GM12874 (cell line): Measurements from ENCODE around the gene PPP3CA.

Experiments used
- TF ChIP-seq, protein P1 (sequence below): IDR thresholded peaks from 2 replicates; pipeline ENCODE4 v1.5.1; 2011; ENCODE audit warnings: low read depth, mild to moderate bottlenecking, control low read depth, low read length, moderate library complexity; ENCODE audit not compliant: insufficient read depth

The PPP3CA gene

GRCh38 chr4:101355767-101356702 lies 8.7 kb upstream of the PPP3CA start:
- TF ChIP-seq, protein P1, sequence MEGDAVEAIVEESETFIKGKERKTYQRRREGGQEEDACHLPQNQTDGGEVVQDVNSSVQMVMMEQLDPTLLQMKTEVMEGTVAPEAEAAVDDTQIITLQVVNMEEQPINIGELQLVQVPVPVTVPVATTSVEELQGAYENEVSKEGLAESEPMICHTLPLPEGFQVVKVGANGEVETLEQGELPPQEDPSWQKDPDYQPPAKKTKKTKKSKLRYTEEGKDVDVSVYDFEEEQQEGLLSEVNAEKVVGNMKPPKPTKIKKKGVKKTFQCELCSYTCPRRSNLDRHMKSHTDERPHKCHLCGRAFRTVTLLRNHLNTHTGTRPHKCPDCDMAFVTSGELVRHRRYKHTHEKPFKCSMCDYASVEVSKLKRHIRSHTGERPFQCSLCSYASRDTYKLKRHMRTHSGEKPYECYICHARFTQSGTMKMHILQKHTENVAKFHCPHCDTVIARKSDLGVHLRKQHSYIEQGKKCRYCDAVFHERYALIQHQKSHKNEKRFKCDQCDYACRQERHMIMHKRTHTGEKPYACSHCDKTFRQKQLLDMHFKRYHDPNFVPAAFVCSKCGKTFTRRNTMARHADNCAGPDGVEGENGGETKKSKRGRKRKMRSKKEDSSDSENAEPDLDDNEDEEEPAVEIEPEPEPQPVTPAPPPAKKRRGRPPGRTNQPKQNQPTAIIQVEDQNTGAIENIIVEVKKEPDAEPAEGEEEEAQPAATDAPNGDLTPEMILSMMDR: no peak

DNA sequence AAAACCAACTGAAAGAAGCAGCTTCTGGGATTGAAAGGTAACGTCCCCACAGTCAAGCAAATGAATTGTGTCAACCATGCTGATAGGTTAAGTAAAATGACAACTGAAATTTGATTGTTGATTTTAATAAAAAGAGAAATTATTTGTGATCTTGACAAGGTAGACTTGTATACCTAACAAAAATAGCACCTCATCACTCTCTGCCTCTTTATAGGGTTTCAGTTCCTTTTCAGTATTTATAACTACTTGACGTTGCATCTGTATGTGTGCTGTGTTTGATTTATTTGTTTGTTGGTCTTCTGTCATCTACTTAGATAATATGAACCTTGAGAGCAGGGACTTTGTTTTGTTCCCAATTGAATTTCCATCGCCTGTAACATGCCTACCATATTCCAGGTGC lies 7.9 kb upstream of the PPP3CA start:
- TF ChIP-seq, protein P1: no peak

DNA sequence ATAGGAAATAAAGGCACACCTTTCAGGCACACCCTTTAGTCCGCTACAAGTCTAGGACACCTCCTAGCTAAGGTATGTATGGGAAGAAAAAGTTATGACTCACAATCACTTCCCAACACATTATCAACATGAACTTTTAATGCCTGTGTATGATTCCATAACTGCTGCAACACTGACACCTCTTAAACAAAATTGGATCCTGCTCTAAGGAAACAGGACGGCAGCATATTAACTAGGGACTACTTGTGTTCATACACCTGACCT lies 2.4 kb upstream of the PPP3CA start:
- TF ChIP-seq, protein P1: no peak

DNA sequence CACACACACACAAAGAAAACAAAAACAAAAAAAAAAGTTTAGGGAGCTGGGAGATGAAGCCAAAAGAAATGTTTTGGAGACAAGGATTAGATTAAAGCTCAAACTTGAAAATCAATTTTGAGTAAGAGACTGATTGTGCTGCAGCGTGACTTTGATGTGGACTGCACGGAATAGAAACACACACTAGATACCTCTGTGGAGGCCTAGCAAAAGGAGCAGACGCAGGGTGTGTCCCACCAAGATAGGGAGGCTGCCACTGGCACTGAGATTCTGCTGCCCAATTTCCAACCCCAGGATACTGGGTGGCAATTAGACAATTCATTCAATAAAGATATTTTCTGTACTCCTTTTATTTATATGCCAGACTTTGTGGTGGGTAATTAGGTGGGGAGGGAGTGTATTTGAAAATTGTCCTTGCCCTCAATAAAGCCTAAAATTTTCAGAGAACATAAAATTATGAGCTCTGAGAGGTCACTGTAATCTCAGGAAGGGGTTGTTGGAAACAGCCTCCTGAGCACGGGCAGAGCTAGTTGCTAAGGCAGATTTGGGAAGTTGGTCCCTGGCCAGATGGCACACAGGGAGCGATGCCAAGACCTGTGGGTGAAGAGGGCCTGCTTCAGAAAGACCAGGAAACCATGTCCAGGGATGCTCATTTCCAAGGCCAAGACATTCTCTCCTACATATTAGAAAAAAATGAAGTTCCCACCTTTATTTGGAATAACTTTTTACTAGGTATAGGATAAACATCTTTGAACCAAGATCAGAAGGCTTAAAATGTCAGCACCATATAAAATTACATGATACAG lies 1.9 kb upstream of the PPP3CA start:
- TF ChIP-seq, protein P1: no peak

DNA sequence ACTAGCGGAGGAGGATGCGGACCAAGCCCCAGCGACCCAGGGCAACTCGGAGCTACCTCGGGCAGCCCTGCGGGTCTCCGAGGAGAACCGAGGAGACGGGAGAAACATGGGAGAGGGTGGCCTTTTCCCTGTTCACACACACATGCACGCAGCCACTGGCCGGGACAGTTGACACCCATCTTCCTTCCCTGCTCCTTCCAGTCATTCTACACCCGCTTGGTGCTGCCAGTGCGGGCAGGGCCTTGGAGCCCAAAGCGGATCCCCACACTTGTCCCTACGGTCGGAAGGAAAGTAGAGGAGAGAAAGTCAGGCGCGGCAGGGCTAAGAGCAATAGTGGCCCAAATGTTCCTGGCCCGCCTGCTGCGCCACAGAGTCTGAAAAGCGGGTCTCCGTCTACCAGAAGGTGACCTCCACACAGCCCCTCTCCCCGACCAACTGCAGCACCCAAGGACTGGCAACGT lies 1.1 kb upstream of the PPP3CA start:
- TF ChIP-seq, protein P1: no peak

GRCh38 chr4:101347557-101348366 lies 436 bp upstream of the PPP3CA start:
- TF ChIP-seq, protein P1: no peak
